Kidney (tissue), 14 donors: ENCODE results near the gene LBHD2. TPM values are rescaled to one million over a fixed set of nuclear protein-coding genes. Genes with fewer than 3 reads are reported as not detected.

Source experiments
- DNase-seq, 5 donors: peaks; one replicate each; pipeline ENCODE4 v3.0.0-alpha.2; 2013 to 2020
- FAIRE-seq: peaks from 2 replicates; lab custom pipeline; 2012; peaks lifted over from hg19 to GRCh38; lab: Jason Lieb, UNC
- H3K27ac ChIP-seq, 2 donors: one replicate each; pipeline ENCODE4 v1.7.0; 2013; ENCODE audit warnings: low read depth in 2 of 2, low read length in 2 of 2, inconsistent platforms in 1 of 2
- H3K27me3 ChIP-seq: one replicate; pipeline ENCODE4 v1.7.1; 2013; ENCODE audit warnings: low read length, inconsistent platforms; ENCODE audit not compliant: control insufficient read depth, insufficient read depth
- H3K36me3 ChIP-seq, 3 donors: one replicate each; pipeline versions ENCODE4 v1.7.0 to v1.7.1; 2013; ENCODE audit warnings: low read length in 3 of 3, control low read depth in 1 of 3, inconsistent platforms in 1 of 3; ENCODE audit not compliant: insufficient read depth in 3 of 3, control insufficient read depth in 2 of 3
- H3K4me1 ChIP-seq, 3 donors: one replicate each; pipeline versions ENCODE4 v1.7.0 to v1.7.1; 2013; ENCODE audit warnings: low read length in 3 of 3, inconsistent platforms in 1 of 3, low read depth in 1 of 3; ENCODE audit not compliant: control insufficient read depth in 2 of 3, insufficient read depth in 2 of 3
- H3K4me3 ChIP-seq, 3 donors: one replicate each; pipeline versions ENCODE4 v1.7.0 to v1.8.1; 2013; ENCODE audit warnings: low read length in 3 of 3, control low read depth in 1 of 3, inconsistent platforms in 1 of 3
- H3K9ac ChIP-seq, 3 donors: one replicate each; pipeline versions ENCODE4 v1.7.0 to v1.7.1; 2013; ENCODE audit warnings: low read length in 3 of 3, control low read depth in 1 of 3, inconsistent platforms in 1 of 3
- H3K9me3 ChIP-seq, 3 donors: one replicate each; pipeline versions ENCODE4 v1.7.0 to v1.7.1; 2013; ENCODE audit warnings: low read length in 3 of 3, control low read depth in 1 of 3, inconsistent platforms in 1 of 3; ENCODE audit not compliant: control insufficient read depth in 2 of 3, insufficient read depth in 1 of 3
- intact Hi-C: fragments of 100-400 bp; cut with DNase I; formaldehyde crosslinking; loops from one replicate; pipeline ENCODE4 v1.11.1; 2022
- polyA plus RNA-seq: library from polyadenylated mRNA; stranded (reverse); fragments of 350-450 nt; fragmentation: Illumina TruSeq; extraction: RNeasy Lipid Tissue Mini Kit (QIAGEN cat#74804); gene quantifications from one replicate; pipeline ENCODE4 v1.2.3, GENCODE V29; 2014; ENCODE audit warnings: low read depth, low replicate concordance; ENCODE audit not compliant: insufficient read depth
- total RNA-seq: library from RNA; stranded (reverse); fragmentation: NEBNext Ultra II Directional; extraction: Animal tissue kit (Norgen Biotek cat#: 25700); gene quantifications from one replicate; pipeline ENCODE4 v1.2.1, GENCODE V29; 2021
- TF ChIP-seq, protein P1 (sequence below): IDR thresholded peaks from 3 replicates; pipeline ENCODE4 v1.5.1; 2012; ENCODE audit warnings: mild to moderate bottlenecking, moderate library complexity, borderline replicate concordance; ENCODE audit not compliant: insufficient read depth; ENCODE audit errors: extremely low read depth
- donor health status: control.
- donor health status: control.
- donor health status: control.
- donor health status: control.
- donor health status: control.
- donor health status: DM: yes; HTN: yes; CAD: no.
- donor health status: Normal renal cell carcinoma (clear cell type).

Gene LBHD2
- total and polyA plus RNA-seq, 2 donors from 2014 or later, result 0.82 TPM; not detected in 1

GRCh38 chr14:103129301-103130016, 45.4 kb downstream of the LBHD2 start:
- peak overlapping the region in 1 of 2 donors; percentile 17 for H3K27ac ChIP-seq
- H3K9me3 ChIP-seq, result no peaks in the 10 kb centered on the region
- H3K4me1 ChIP-seq, result peaks cover 0 to 66% (median 15%) of the 10 kb centered on the region in 3 donors
- H3K36me3 ChIP-seq, result peaks cover 4 to 16% (median 6%) of the 10 kb centered on the region in 3 donors
- no peak overlapping the region for H3K4me3 ChIP-seq
- FAIRE-seq, result no peak
- TF ChIP-seq, protein P1, sequence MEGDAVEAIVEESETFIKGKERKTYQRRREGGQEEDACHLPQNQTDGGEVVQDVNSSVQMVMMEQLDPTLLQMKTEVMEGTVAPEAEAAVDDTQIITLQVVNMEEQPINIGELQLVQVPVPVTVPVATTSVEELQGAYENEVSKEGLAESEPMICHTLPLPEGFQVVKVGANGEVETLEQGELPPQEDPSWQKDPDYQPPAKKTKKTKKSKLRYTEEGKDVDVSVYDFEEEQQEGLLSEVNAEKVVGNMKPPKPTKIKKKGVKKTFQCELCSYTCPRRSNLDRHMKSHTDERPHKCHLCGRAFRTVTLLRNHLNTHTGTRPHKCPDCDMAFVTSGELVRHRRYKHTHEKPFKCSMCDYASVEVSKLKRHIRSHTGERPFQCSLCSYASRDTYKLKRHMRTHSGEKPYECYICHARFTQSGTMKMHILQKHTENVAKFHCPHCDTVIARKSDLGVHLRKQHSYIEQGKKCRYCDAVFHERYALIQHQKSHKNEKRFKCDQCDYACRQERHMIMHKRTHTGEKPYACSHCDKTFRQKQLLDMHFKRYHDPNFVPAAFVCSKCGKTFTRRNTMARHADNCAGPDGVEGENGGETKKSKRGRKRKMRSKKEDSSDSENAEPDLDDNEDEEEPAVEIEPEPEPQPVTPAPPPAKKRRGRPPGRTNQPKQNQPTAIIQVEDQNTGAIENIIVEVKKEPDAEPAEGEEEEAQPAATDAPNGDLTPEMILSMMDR, result no peak
- intact Hi-C loops, result no loop called here
- no peaks in the 10 kb centered on the region for H3K27me3 ChIP-seq
- H3K9ac ChIP-seq, result no peak overlapping the region
- DNase-seq, result peak in 3 of 5 donors; percentile 47 to 81 (median 68)

- H3K27ac ChIP-seq, result peak overlapping the region; percentile 65 to 79
- H3K4me1 ChIP-seq, result peaks cover 0 to 60% (median 15%) of the 10 kb centered on the region in 3 donors
- H3K36me3 ChIP-seq, result peaks cover 4 to 16% (median 6%) of the 10 kb centered on the region in 3 donors
- no peak overlapping the region for H3K4me3 ChIP-seq
- no peaks in the 10 kb centered on the region for H3K27me3 ChIP-seq
- DNase-seq (peak in 1 of 5 donors; percentile 74), FAIRE-seq (no peak)
- peak overlapping the region in 1 of 3 donors; percentile 46 for H3K9ac ChIP-seq
- no peaks in the 10 kb centered on the region for H3K9me3 ChIP-seq
- TF ChIP-seq, protein P1, result no peak
- intact Hi-C loops, result no loop called here
Measured at GRCh38 chr14:103130017-103130764, 46.2 kb downstream of the LBHD2 start.

- intact Hi-C loops, result no loop called here
- H3K27ac ChIP-seq, result peak overlapping the region; percentile 65 to 79
- FAIRE-seq (no peak), DNase-seq (peak; percentile 79 to 93 (median 89))
- TF ChIP-seq, protein P1, result no peak
- no peaks in the 10 kb centered on the region for H3K27me3 ChIP-seq
- H3K9me3 ChIP-seq, result no peaks in the 10 kb centered on the region
- peak overlapping the region in 1 of 3 donors; percentile 46 for H3K9ac ChIP-seq
- peaks cover 0 to 55% (median 15%) of the 10 kb centered on the region in 3 donors for H3K4me1 ChIP-seq
- peaks cover 4 to 16% (median 6%) of the 10 kb centered on the region in 3 donors for H3K36me3 ChIP-seq
- peak overlapping the region in 1 of 3 donors; percentile 11 for H3K4me3 ChIP-seq
Measured at GRCh38 chr14:103130965-103131364, 47.0 kb downstream of the LBHD2 start.
